ENCODE results near the gene RAB28. TPM values are rescaled to one million over a fixed set of nuclear protein-coding genes. Genes with fewer than 3 reads are reported as not detected.
A peak's percentile ranks its signal among the peaks of the same experiment; 100 is the strongest.

Gene RAB28
- total and polyA plus RNA-seq, 2 experiments from 2014 or later: 15.3 to 23.9 TPM

GRCh38 chr4:13509442-13509841 is 25.3 kb upstream of the RAB28 start:
- Mint-ChIP-seq H3K9me3 (peaks cover 11% of the 10 kb centered on the region), H3K4me3 (no peak overlapping the region), H3K27me3 (ENCODE audit: insufficient read depth, low read depth, poor library complexity) (no peaks in the 10 kb centered on the region), H3K27ac (no peak overlapping the region), H3K4me1 (peaks cover 47% of the 10 kb centered on the region), H3K36me3 (ENCODE audit: low read depth) (peaks cover 10% of the 10 kb centered on the region)
- Histone ChIP-seq H3K27ac (ENCODE audit: low read depth) (peak overlapping the region; percentile 86), H3K4me2 (peak overlapping the region; percentile 1; the same call in 1 of the 2 replicates), H2AFZ (no peak overlapping the region), H3K9me2 (ENCODE audit: insufficient read depth) (no peaks in the 10 kb centered on the region), H3K79me2 (replicated peaks; ENCODE audit: insufficient read depth) (no peaks in the 10 kb centered on the region), H3K27me3 (ENCODE audit: insufficient read depth) (no peaks in the 10 kb centered on the region), H3K4me1 (ENCODE audit: insufficient read depth) (peaks cover 46% of the 10 kb centered on the region), H3F3A (replicated peaks; ENCODE audit: low read depth) (no peaks in the 10 kb centered on the region), H3K4me3 (no peak overlapping the region), H3K36me3 (ENCODE audit: insufficient read depth) (no peaks in the 10 kb centered on the region), H4K20me1 (replicated peaks; ENCODE audit: insufficient read depth) (no peaks in the 10 kb centered on the region)
- DNase-seq (ENCODE audit: low spot score): peak; percentile 55
- peak; percentile 76 for ATAC-seq
- TF ChIP-seq EZH2 (IDR thresholded peaks at IDR 0.05; ENCODE audit: low read depth, unreplicated experiment) (no peak), ETS1 (IDR thresholded peaks at IDR 0.05) (no peak; the same call in 1 of the 2 replicates), ZNF462 (CRISPR knock-in tag; IDR thresholded peaks at IDR 0.05) (peak; percentile 86), NANOG (IDR thresholded peaks at IDR 0.05; ENCODE audit: borderline replicate concordance) (peak; percentile 62)

GRCh38 chr4:13504374-13504773 is 20.2 kb upstream of the RAB28 start:
- no peak overlapping the region for H3K4me3 ChIP-seq
- no peaks in the 10 kb centered on the region for H4K20me1 ChIP-seq (replicated peaks; ENCODE audit: insufficient read depth)
- Mint-ChIP-seq H3K4me3 (no peak overlapping the region), H3K4me1 (peaks cover 19% of the 10 kb centered on the region), H3K36me3 (ENCODE audit: low read depth) (peaks cover 10% of the 10 kb centered on the region), H3K27me3 (ENCODE audit: insufficient read depth, low read depth, poor library complexity) (peaks cover under 1% of the 10 kb centered on the region), H3K27ac (no peak overlapping the region), H3K9me3 (peaks cover 11% of the 10 kb centered on the region)
- H3K27me3 ChIP-seq (ENCODE audit: insufficient read depth): no peaks in the 10 kb centered on the region
- H3K4me1 ChIP-seq (ENCODE audit: insufficient read depth): 0 out of 2 replicates have a peak, but pooled peaks cover 7% of the 10 kb centered on the region
- no peaks in the 10 kb centered on the region for H3K79me2 ChIP-seq (replicated peaks; ENCODE audit: insufficient read depth)
- no peaks in the 10 kb centered on the region for H3K9me2 ChIP-seq (ENCODE audit: insufficient read depth)
- H3K36me3 ChIP-seq (ENCODE audit: insufficient read depth): no peaks in the 10 kb centered on the region
- H2AFZ ChIP-seq: no peak overlapping the region
- no peak overlapping the region for H3K27ac ChIP-seq (ENCODE audit: low read depth)
- no peaks in the 10 kb centered on the region for H3F3A ChIP-seq (replicated peaks; ENCODE audit: low read depth)
- no peak for ATAC-seq
- no peak overlapping the region for H3K4me2 ChIP-seq
- DNase-seq (ENCODE audit: low spot score): no peak
- no peak for TF ChIP-seq EZH2phosphoT487 (IDR thresholded peaks at IDR 0.05; ENCODE audit: unreplicated experiment)
- TF ChIP-seq POLR2AphosphoS5 (IDR thresholded peaks at IDR 0.05; ENCODE audit: low read depth): no peak
- TF ChIP-seq JUNB (IDR thresholded peaks at IDR 0.05; ENCODE audit: unreplicated experiment): no peak
- no peak for TF ChIP-seq NANOG (IDR thresholded peaks at IDR 0.05; ENCODE audit: borderline replicate concordance)
- TF ChIP-seq ETS1 (IDR thresholded peaks at IDR 0.05): no peak
- TF ChIP-seq REST (IDR thresholded peaks at IDR 0.05; ENCODE audit: unreplicated experiment): no peak
- TF ChIP-seq CREB1 (CRISPR knock-in tag; IDR thresholded peaks at IDR 0.05; ENCODE audit: low read depth): no peak
